ENCODE data around the gene APBA1.

The APBA1 gene

GRCh38 chr9:69472101-69472620 is 200.0 kb downstream of the APBA1 start:
- DNase-seq (ENCODE audit: low read depth): no peak

GRCh38 chr9:69471433-69471832 is 200.7 kb downstream of the APBA1 start:
- no peak for DNase-seq (ENCODE audit: low read depth)

GRCh38 chr9:69470186-69470977 is 201.8 kb downstream of the APBA1 start:
- no peak for DNase-seq (ENCODE audit: low read depth)

- DNase-seq (ENCODE audit: low read depth): no peak
Measured at GRCh38 chr9:69469136-69469535, 203.0 kb downstream of the APBA1 start.

GRCh38 chr9:69468380-69468779 is 203.8 kb downstream of the APBA1 start:
- no peak for DNase-seq (ENCODE audit: low read depth)

GRCh38 chr9:69466151-69466550 is 206.0 kb downstream of the APBA1 start:
- DNase-seq (ENCODE audit: low read depth): no peak

DNA sequence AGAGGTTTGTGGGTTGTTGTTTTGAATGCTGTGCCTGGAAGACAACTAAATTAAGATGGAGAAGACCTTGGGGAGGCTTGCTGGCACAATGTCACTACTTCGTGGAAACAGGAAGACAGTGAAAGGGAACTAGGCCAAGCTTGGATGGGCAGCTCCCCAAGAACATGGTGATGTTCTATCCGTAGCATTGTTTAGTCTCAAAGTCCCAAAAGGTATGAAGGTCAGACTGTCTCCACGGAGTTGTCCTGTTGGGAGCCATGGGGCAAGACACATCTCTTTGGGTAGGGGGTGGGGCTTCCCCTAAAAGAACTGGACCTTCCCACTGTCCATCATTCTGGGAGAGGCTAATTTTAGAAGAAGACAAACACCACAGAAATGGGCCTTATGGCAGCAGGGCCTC is 206.7 kb downstream of the APBA1 start:
- DNase-seq (ENCODE audit: low read depth): no peak

DNA sequence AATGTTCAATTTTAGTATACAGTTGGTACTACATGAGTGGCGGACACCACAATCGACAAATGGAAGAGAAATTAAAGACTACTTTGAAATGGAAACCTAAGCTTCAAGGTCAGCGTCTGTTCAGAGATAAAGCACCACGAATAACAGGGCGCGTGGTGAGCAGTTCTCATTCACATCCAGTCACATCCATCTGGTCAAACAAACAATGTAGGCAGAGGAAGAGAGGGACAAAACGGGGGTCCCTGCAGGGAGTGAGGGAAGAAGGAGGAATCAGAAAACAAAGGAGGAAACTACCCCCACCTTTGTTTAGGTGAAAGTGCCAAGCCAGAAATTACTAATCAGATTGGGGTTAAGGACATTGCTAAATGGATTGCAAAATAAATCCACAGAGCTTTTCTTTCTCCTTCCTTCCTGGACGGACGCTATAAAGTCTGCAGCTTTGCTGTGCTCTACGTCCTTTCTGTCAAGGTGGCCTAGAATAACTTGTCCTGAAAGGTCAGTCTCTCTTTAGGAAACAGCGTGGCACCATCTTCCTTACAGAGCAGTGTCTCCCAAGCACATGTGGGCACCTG is 208.6 kb downstream of the APBA1 start:
- DNase-seq (ENCODE audit: low read depth): no peak

DNA sequence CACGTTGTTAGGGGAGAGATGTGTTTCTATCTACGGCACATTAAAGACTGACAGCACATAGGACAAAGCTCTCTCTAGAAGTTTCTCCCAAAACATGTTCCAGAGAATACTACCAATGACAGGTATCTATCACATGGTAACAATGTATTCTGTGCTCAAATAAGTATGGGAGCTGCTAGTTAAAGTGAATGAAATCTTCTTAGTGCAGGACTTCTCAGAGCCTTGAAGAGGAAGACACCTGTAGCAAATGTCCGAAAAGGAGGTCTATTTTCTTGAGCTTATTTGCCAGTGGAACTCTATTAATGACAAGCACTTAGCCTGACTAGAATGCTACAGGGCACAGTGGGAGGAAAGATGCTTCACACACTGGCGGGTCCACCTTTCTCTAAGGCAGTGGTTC is 209.8 kb downstream of the APBA1 start:
- no peak for DNase-seq (ENCODE audit: low read depth)

DNA sequence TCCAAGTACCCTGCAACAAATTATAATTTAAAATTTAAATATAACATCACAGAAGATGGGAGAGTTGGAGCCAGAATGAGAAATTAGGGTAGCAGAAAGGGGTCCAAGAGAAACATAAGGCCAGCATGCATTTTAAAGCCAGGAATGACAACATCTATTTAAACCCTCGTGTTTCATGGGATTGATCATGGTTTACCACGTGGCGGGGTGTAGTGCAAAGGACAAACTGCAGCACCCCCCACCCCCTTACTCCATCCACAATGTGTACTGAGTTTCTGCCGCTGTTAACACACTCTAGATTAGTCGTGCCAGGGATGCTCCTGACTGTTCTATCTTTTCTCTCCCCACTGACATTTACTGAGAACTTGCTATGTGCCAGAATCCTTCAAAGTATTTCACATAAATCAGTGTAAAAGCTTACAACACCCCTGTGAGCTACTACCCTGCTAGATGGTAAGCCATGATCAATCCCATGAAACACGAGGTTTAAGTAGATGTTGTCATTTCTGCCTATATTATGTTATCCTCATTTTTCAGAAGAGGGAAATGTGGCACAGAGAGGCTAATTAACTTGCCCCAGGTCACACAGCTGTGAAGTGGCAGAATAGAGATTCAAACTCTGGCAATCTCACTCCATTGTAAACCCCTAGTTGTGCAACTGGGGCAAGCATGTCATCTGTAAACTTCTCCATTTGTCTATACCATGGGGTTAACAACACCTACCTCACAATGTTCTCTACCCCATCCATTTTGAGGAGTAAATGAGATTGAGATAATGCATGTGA is 210.9 kb downstream of the APBA1 start:
- DNase-seq (ENCODE audit: low read depth): no peak

DNA sequence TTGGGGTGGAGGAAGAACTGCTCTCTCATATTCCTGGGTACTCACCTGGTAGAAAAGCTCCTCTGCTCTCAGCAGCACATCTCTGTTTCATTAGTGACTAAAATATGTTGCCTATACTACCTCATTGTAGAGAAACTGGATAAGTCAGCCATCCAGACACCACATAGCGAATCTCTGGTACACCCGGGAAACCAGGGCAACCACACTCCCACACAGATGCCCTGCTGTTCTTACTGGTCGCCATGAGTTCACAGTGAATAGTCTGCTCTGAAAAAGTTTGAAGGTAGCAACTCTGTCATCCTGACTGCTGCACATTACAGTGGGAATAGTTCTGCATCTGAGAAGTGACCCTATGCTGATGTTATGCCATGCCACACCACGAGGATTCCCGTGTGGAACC is 212.2 kb downstream of the APBA1 start:
- DNase-seq (ENCODE audit: low read depth): no peak

DNA sequence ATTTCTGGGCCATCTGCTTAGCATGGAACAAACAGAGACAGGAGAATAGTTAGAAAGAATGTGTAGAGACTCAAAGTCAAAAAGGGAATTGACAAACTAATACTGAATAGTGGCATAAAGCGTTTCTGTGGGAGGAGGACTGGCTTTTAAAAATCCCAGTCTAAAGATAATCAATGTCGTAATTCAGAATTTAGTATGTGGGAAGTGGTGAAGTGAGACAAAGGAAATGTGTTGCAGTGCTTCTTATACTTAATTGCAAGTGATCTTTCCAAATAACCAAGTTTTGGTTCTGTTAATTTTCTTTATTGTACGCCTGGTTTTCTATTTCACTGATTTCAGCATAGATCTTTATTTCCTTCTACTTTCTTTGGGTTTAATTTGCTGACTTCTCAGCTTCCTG is 214.0 kb downstream of the APBA1 start:
- DNase-seq (ENCODE audit: low read depth): no peak

- no peak for DNase-seq (ENCODE audit: low read depth)
Measured at GRCh38 chr9:69456201-69456600, 216.0 kb downstream of the APBA1 start.

DNA sequence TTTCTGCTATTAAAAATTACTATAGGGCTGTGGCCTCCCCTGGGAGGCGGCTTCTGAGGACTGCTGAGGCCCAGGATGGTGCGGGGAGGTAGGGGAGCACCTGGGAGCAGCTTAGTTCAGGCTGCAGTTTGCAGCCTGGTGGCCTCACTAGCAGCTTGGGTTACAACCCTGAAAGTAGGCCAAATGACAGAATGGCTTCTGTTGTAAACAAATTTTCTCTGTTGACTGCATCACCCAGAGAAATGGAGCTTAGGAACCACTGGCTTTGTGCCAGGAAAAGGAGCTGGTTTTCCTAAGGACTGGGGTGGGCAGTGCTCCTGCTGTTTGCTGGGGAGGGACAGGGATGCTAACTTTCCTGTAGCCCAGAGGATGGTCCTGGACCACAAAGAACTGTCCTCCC is 216.9 kb downstream of the APBA1 start:
- no peak for DNase-seq (ENCODE audit: low read depth)

- no peak for DNase-seq (ENCODE audit: low read depth)
Measured at GRCh38 chr9:69454321-69454720, 217.8 kb downstream of the APBA1 start.

GRCh38 chr9:69453746-69454145 is 218.4 kb downstream of the APBA1 start:
- no peak for DNase-seq (ENCODE audit: low read depth)

DNA sequence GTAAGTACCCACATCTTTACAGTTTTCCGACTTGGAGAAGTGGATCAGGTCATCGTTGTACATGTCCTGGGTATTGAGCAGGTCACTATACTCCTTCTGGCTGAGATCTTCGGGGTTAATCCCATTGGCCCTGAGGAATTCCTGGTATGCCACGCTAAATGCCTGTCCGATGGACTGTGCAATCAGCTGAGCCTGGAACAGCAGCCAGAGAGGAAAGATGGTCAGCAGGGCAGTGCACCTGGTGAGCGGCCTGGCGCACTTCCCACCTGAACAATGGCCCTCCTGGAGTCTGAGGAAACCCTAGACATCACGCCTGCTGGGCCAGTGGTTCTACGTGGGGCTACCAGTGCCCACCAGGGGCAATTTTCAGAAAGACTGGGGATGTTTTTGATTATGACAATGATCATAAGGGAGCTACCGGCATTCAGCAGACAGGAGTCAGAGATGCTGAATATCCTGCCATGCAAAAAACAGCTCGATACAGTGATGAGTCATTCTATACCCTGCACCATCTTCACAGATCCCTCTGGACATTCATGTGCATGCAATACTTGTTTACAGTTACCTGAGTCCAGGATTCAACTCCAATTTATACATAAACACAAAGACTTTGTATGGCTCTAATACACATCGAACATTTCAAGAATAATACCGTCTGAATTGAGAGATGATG is 219.9 kb downstream of the APBA1 start:
- DNase-seq (ENCODE audit: low read depth): no peak

- DNase-seq (ENCODE audit: low read depth): no peak
Measured at GRCh38 chr9:69446496-69446895, 225.7 kb downstream of the APBA1 start.

GRCh38 chr9:69445251-69445650 is 226.9 kb downstream of the APBA1 start:
- DNase-seq (ENCODE audit: low read depth): no peak

DNA sequence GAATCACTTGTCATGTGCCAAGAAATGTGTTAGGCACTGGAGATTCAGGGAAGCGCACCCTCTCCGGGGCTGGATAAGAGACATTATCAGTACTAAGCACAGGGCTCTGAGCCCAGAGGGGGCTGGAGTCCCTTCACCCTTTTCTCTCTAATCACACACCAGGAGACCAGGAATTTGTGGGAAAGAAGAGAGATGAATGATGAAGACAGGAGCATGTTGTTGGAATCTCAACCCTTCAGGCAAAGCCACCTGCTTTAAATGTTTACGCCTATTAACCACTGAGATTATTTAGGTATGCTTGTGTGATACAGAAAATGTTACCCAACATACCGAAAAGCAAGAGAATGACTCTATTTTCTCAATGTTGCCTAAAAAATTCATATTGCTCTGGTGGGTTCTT is 227.4 kb downstream of the APBA1 start:
- no peak for DNase-seq (ENCODE audit: low read depth)

GRCh38 chr9:69444021-69444420 is 228.2 kb downstream of the APBA1 start:
- no peak for DNase-seq (ENCODE audit: low read depth)

- no peak for DNase-seq (ENCODE audit: low read depth)
Measured at GRCh38 chr9:69443178-69443577, 229.0 kb downstream of the APBA1 start.

All from activated gamma-delta T cell treated with anti-CD3 and anti-CD28 coated beads, Interleukin-2, amount 50 U/mL, for 16 hours (primary cell).